Tracheal epithelial cell (primary cell): ENCODE data around the gene PRPF18. TPM values are rescaled to one million over a fixed set of nuclear protein-coding genes. Genes with fewer than 3 reads are reported as not detected.

ENCODE experiments used
- total RNA-seq: library from RNA; depleted of rRNA; stranded (reverse); fragments of >200 nt; gene quantifications from 2 replicates; pipeline ENCODE4 v1.2.1, GENCODE V29; 2014

The PRPF18 gene
- 41.6 and 44.6 TPM in 2 replicates for total RNA-seq

GRCh38 chr10:13586676-13587355 lies at the start of gene PRPF18:
Gene PRPF18 (plus strand): TSS chr10:13586965. CDS start chr10:13587087, 122 bp downstream.

Other genes starting within 250 kb of the PRPF18 start
- 15.3 and 20.7 TPM in 2 replicates for gene SEPHS1, start 238.7 kb upstream of the PRPF18 start, total RNA-seq
- 1.3 and 6.0 TPM in 2 replicates for gene BEND7, start 58.0 kb upstream of the PRPF18 start, total RNA-seq